ENCODE measurements around the gene PHLDB1.
"Not testable (repeated sequence)": the region's sequence is repeated elsewhere in the genome, so short reads cannot be mapped to it uniquely, and the experiment has no call there.

PHLDB1 gene

GRCh38 chr11:118607401-118608359, at the start of gene PHLDB1:
PHLDB1 (plus strand) TSS chr11:118607615; CDS start chr11:118613837, 6,222 bp downstream.
- peak in 1 of 2 donors; percentile 28 for DNase-seq (ENCODE audit: low read depth in 2 of 2)

- DNase-seq (ENCODE audit: low read depth in 2 of 2): no peak
These were observed 46.6 kb upstream of the PHLDB1 start for GRCh38 chr11:118560806-118561205.

GRCh38 chr11:118565051-118565450, 42.4 kb upstream of the PHLDB1 start:
- no peak for DNase-seq (ENCODE audit: low read depth in 2 of 2)

GRCh38 chr11:118569670-118570069, 37.7 kb upstream of the PHLDB1 start:
- DNase-seq (ENCODE audit: low read depth in 2 of 2): no peak

GRCh38 chr11:118570787-118571186, 36.6 kb upstream of the PHLDB1 start:
- no peak for DNase-seq (ENCODE audit: low read depth in 2 of 2)

GRCh38 chr11:118571701-118572060, 35.7 kb upstream of the PHLDB1 start:
- DNase-seq (ENCODE audit: low read depth in 2 of 2): peak in 1 of 2 donors; percentile 4

GRCh38 chr11:118572061-118572980, 35.1 kb upstream of the PHLDB1 start, which contains the start of gene ARCN1:
ARCN1 (plus strand) TSS chr11:118572409; CDS start chr11:118572548, 139 bp downstream.
- peak; percentile 70 to 74 for DNase-seq (ENCODE audit: low read depth in 2 of 2)

GRCh38 chr11:118572981-118573550, 34.3 kb upstream of the PHLDB1 start:
- peak; percentile 2 to 5 for DNase-seq (ENCODE audit: low read depth in 2 of 2)

- DNase-seq (ENCODE audit: low read depth in 2 of 2): no peak
These were observed 32.8 kb upstream of the PHLDB1 start for GRCh38 chr11:118574636-118575035.

GRCh38 chr11:118577995-118578394, 29.4 kb upstream of the PHLDB1 start:
- DNase-seq (ENCODE audit: low read depth in 2 of 2): not testable (repeated sequence)

GRCh38 chr11:118581057-118581456, 26.4 kb upstream of the PHLDB1 start:
- no peak for DNase-seq (ENCODE audit: low read depth in 2 of 2)

- DNase-seq (ENCODE audit: low read depth in 2 of 2): no peak
These were observed 19.5 kb upstream of the PHLDB1 start for GRCh38 chr11:118587952-118588351.

GRCh38 chr11:118592616-118593367, 14.6 kb upstream of the PHLDB1 start:
- DNase-seq (ENCODE audit: low read depth in 2 of 2): no peak

GRCh38 chr11:118594984-118595383, 12.4 kb upstream of the PHLDB1 start:
- DNase-seq (ENCODE audit: low read depth in 2 of 2): not testable (repeated sequence)

- no peak for DNase-seq (ENCODE audit: low read depth in 2 of 2)
These were observed 10.9 kb upstream of the PHLDB1 start for GRCh38 chr11:118596224-118597146.

GRCh38 chr11:118597556-118597955, 9.9 kb upstream of the PHLDB1 start:
- DNase-seq (ENCODE audit: low read depth in 2 of 2): no peak

- no peak for DNase-seq (ENCODE audit: low read depth in 2 of 2)
These were observed 5.1 kb upstream of the PHLDB1 start for GRCh38 chr11:118602331-118602730.

- DNase-seq (ENCODE audit: low read depth in 2 of 2): not testable (repeated sequence)
These were observed 3.7 kb upstream of the PHLDB1 start for GRCh38 chr11:118603709-118604108.

GRCh38 chr11:118604566-118604965, 2.8 kb upstream of the PHLDB1 start:
- DNase-seq (ENCODE audit: low read depth in 2 of 2): no peak

All from stimulated activated CD4-positive, alpha-beta T cell treated with anti-CD3 and anti-CD28 coated beads, Interleukin-4, amount 100 ng/mL, for 48 hours (primary cell).